Measurements from ENCODE around the gene LYRM2. TPM values are rescaled to one million over a fixed set of nuclear protein-coding genes. Genes with fewer than 3 reads are reported as not detected.
"Not testable (repeated sequence)": the region's sequence is repeated elsewhere in the genome, so short reads cannot be mapped to it uniquely, and the experiment has no call there.

LYRM2 gene
- total RNA-seq, 4 donors from 2014 or later: 12.5 to 17.3 (median 14.5) TPM

GRCh38 chr6:89640804-89641203, 2.3 kb upstream of the LYRM2 start:
- no peak overlapping the region for H3K4me3 ChIP-seq (ENCODE audit: low read depth, poor library complexity, severe bottlenecking)
- no peak for DNase-seq (ENCODE audit: low spot score in 2 of 2)
- 87% methylated on average over 4 of the region's 4 CpGs for WGBS, 2 donors
- intact Hi-C loops (cut with DNase I; ENCODE audit: low total_unique reads): no loop called here
- TF ChIP-seq CTCF (IDR thresholded peaks at IDR 0.05) (no peak), POLR2A (IDR thresholded peaks at IDR 0.05) (no peak)

GRCh38 chr6:89637960-89638319, 607 bp downstream of the LYRM2 start:
- peak overlapping the region; percentile 29 for H3K4me3 ChIP-seq (ENCODE audit: low read depth, poor library complexity, severe bottlenecking)
- intact Hi-C loops (cut with DNase I; ENCODE audit: low total_unique reads): no loop called here
- WGBS, 2 donors: 15 to 22% methylated on average over 7 of the region's 7 CpGs
- no peak for TF ChIP-seq CTCF (IDR thresholded peaks at IDR 0.05)
- DNase-seq (ENCODE audit: low spot score in 2 of 2): no peak

- DNase-seq (ENCODE audit: low spot score in 2 of 2); intact Hi-C loops (cut with DNase I; ENCODE audit: low total_unique reads); H3K4me3 ChIP-seq (ENCODE audit: low read depth, poor library complexity, severe bottlenecking): not testable (repeated sequence)
- 95 to 99% methylated on average over 3 of the region's 3 CpGs for WGBS, 2 donors
Measured at GRCh38 chr6:89636412-89636811, 2.1 kb downstream of the LYRM2 start.

DNA sequence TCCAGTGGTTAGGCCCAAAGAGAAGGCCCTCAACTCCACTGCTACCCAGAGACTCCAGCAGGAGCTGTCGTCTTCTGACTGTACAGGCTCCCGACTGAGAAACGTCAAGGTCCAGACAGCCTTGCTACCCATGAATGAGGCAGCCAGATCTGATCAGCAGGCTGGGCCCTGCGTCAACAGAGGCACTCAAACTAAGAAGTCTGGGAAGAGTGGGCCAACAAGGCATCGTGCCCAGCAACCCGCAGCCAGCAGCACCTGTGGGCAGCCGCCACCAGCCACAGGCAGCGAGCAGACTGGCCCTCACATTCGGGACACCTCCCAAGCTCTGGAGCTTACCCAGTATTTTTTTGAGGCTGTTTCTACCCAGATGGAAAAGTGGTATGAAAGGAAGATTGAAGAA, 8.1 kb downstream of the LYRM2 start:
- no peak for TF ChIP-seq CTCF (IDR thresholded peaks at IDR 0.05)
- TF ChIP-seq POLR2A (IDR thresholded peaks at IDR 0.05): no peak
- no peak overlapping the region for H3K4me3 ChIP-seq (ENCODE audit: low read depth, poor library complexity, severe bottlenecking)
- DNase-seq (ENCODE audit: low spot score in 2 of 2): no peak
- WGBS, 2 donors: 82 to 84% methylated on average over 9 of the region's 9 CpGs
- intact Hi-C loops (cut with DNase I; ENCODE audit: low total_unique reads): no loop called here

- no peak overlapping the region for H3K4me3 ChIP-seq (ENCODE audit: low read depth, poor library complexity, severe bottlenecking)
- WGBS, 2 donors: 92% methylated on average over 8 of the region's 8 CpGs
- intact Hi-C loops (cut with DNase I; ENCODE audit: low total_unique reads): no loop called here
- TF ChIP-seq CTCF (IDR thresholded peaks at IDR 0.05) (no peak), POLR2A (IDR thresholded peaks at IDR 0.05) (no peak)
- no peak for DNase-seq (ENCODE audit: low spot score in 2 of 2)
Measured at GRCh38 chr6:89623749-89624148, 14.8 kb downstream of the LYRM2 start.

DNA sequence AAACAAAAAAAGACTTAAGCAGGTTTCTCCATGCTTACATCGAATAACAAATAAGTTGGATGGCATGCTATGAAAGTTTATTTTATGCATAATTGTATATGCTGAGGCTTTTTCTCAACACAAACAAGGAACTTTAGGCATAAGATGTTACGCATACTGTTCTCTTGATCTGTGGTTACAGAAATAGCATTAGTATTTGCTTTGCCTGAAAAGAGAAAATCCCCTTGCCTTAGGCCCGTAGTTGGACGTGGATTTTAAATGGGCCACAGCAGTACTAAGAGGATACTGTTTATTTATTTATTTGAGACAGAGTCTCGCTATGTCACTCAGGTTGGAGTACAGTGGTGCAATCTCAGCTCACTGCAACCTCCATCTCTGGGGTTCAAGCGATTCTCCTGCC, 19.0 kb downstream of the LYRM2 start:
- 94 to 97% methylated on average over 6 of the region's 6 CpGs for WGBS, 2 donors
- TF ChIP-seq POLR2A (IDR thresholded peaks at IDR 0.05): no peak
- no peak for TF ChIP-seq CTCF (IDR thresholded peaks at IDR 0.05)
- no peak for DNase-seq (ENCODE audit: low spot score in 2 of 2)
- H3K4me3 ChIP-seq (ENCODE audit: low read depth, poor library complexity, severe bottlenecking): no peak overlapping the region
- intact Hi-C loops (cut with DNase I; ENCODE audit: low total_unique reads): loop anchor here (10.0 kb wide), 1 partner anchor 185 kb away; the partner anchor contains the start of gene ANKRD6
